ENCODE data around the gene EIF2AK3.

DNA sequence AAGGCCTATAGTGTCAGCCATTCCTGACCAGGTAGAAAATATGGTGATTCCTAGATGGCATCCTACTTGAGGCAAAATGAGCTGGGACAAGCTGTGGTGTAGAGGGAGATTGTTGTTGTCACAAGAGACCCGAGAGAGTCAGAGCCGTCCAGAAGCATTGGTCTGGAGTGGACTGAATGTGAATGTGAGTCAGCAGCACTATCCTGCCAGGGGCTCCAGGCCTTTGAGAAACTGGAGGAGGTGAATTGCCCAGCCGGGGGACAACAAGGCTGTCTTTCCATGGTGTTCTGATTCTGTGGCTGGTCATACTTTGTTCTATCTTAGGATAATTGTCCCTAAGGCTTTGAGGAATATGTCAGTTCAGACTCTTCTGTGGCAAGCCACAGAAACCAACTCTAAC lies 29.4 kb upstream of the EIF2AK3 start:
- TF ChIP-seq, protein P1, sequence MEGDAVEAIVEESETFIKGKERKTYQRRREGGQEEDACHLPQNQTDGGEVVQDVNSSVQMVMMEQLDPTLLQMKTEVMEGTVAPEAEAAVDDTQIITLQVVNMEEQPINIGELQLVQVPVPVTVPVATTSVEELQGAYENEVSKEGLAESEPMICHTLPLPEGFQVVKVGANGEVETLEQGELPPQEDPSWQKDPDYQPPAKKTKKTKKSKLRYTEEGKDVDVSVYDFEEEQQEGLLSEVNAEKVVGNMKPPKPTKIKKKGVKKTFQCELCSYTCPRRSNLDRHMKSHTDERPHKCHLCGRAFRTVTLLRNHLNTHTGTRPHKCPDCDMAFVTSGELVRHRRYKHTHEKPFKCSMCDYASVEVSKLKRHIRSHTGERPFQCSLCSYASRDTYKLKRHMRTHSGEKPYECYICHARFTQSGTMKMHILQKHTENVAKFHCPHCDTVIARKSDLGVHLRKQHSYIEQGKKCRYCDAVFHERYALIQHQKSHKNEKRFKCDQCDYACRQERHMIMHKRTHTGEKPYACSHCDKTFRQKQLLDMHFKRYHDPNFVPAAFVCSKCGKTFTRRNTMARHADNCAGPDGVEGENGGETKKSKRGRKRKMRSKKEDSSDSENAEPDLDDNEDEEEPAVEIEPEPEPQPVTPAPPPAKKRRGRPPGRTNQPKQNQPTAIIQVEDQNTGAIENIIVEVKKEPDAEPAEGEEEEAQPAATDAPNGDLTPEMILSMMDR (IDR thresholded peaks at IDR 0.05) = no peak
- TF ChIP-seq POLR2AphosphoS5 (IDR thresholded peaks at IDR 0.05) (no peak), POLR2A (IDR thresholded peaks at IDR 0.05) (no peak)
